H1 (cell line): Measurements from ENCODE around the gene TMTC2. TPM values are rescaled to one million over a fixed set of nuclear protein-coding genes. Genes with fewer than 3 reads are reported as not detected.
A peak's percentile ranks its signal among the peaks of the same experiment; 100 is the strongest.

Experiments used
- CTCF ChIA-PET: fragments of 300-600 bp; sonication (Branson Sonifier 250); formaldehyde crosslinking; loops from one replicate; lab custom pipeline; 2021; ENCODE audit not compliant: partially characterized antibody; lab: Charles Lee
- POLR2A ChIA-PET: fragments of 300-600 bp; sonication (Branson Sonifier 250); formaldehyde crosslinking; loops from one replicate; lab custom pipeline; 2021; ENCODE audit warnings: inconsistent platforms; ENCODE audit not compliant: partially characterized antibody; lab: Charles Lee
- DNase-seq, 2 experiments: peaks; one replicate each; pipeline versions ENCODE4 v3.0.0 to v3.0.0-alpha.2; 2010 to 2022; ENCODE audit warnings: low spot score in 2 of 2, low read depth in 1 of 2, mixed read lengths in 1 of 2
- FAIRE-seq: peaks from 2 replicates; lab custom pipeline; 2011; peaks lifted over from hg19 to GRCh38; lab: Jason Lieb, UNC
- H2AFZ ChIP-seq: 2 replicates; pipeline ENCODE4 v1.8.1; 2012; ENCODE audit warnings: low read length, inconsistent platforms
- H2AK5ac ChIP-seq: 2 replicates; pipeline ENCODE4 v1.6.1; 2013; ENCODE audit warnings: low read depth, low read length
- H2BK120ac ChIP-seq: replicated peaks from 2 replicates; pipeline ENCODE3; 2013; ENCODE audit warnings: low read depth, low read length, inconsistent platforms
- H2BK12ac ChIP-seq: 2 replicates; pipeline ENCODE4 v1.6.1; 2013; ENCODE audit warnings: low read depth, low read length
- H2BK15ac ChIP-seq: 2 replicates; pipeline ENCODE4 v1.6.1; 2013; ENCODE audit warnings: low read length
- H2BK20ac ChIP-seq: 2 replicates; pipeline ENCODE4 v1.6.1; 2013; ENCODE audit warnings: low read length
- H2BK5ac ChIP-seq: 2 replicates; pipeline ENCODE4 v1.6.1; 2013; ENCODE audit warnings: low read depth, low read length
- H3K14ac ChIP-seq: 2 replicates; pipeline ENCODE4 v1.6.1; 2013; ENCODE audit warnings: inconsistent platforms; ENCODE audit not compliant: insufficient read length
- H3K18ac ChIP-seq: 2 replicates; pipeline ENCODE4 v1.6.1; 2013; ENCODE audit warnings: low read length; ENCODE audit errors: extremely low read depth
- H3K23ac ChIP-seq: 2 replicates; pipeline ENCODE4 v1.6.1; 2013; ENCODE audit warnings: inconsistent platforms; ENCODE audit not compliant: insufficient read length
- H3K23me2 ChIP-seq: 2 replicates; pipeline ENCODE4 v1.6.1; 2013; ENCODE audit warnings: low read depth, low read length
- H3K27ac ChIP-seq: 2 replicates; pipeline ENCODE4 v1.6.1; 2011; ENCODE audit warnings: low read depth, low read length, inconsistent platforms
- H3K27me3 ChIP-seq, 4 experiments: replicated peaks in 1 of 4; 1 replicate in 1 of 4; 2 replicates in 3 of 4; pipeline versions ENCODE4 v1.6.1 to v1.8.1; 2011 to 2013; ENCODE audit warnings: low read length in 3 of 4, mild to moderate bottlenecking in 3 of 4, inconsistent platforms in 2 of 4, mixed read lengths in 2 of 4, moderate library complexity in 1 of 4; ENCODE audit not compliant: control insufficient read depth in 3 of 4, insufficient read depth in 3 of 4; ENCODE audit errors: extremely low read depth in 1 of 4
- H3K36me3 ChIP-seq, 4 experiments: 2 replicates each; pipeline versions ENCODE4 v1.6.1 to v1.8.1; 2011 to 2013; ENCODE audit warnings: mild to moderate bottlenecking in 4 of 4, low read length in 3 of 4, moderate library complexity in 2 of 4, control low read depth in 1 of 4, inconsistent platforms in 1 of 4; ENCODE audit not compliant: insufficient read depth in 4 of 4, control insufficient read depth in 2 of 4
- H3K4ac ChIP-seq: replicated peaks from 2 replicates; pipeline ENCODE3; 2013; ENCODE audit warnings: low read length, low read depth, mixed read lengths, inconsistent platforms; ENCODE audit not compliant: insufficient read length
- H3K4me1 ChIP-seq, 4 experiments: replicated peaks in 1 of 4; 1 replicate in 1 of 4; 2 replicates in 3 of 4; pipeline versions ENCODE4 v1.6.1 to v1.8.1; 2011 to 2013; ENCODE audit warnings: low read length in 3 of 4, inconsistent platforms in 2 of 4, mixed read lengths in 1 of 4; ENCODE audit not compliant: insufficient read depth in 4 of 4, control insufficient read depth in 3 of 4
- H3K4me2 ChIP-seq, 2 experiments: 2 replicates each; pipeline versions ENCODE4 v1.6.1 to v1.8.1; 2011 to 2013; ENCODE audit warnings: low read depth in 2 of 2, low read length in 2 of 2, control low read depth in 1 of 2, inconsistent platforms in 1 of 2, mild to moderate bottlenecking in 1 of 2; ENCODE audit not compliant: insufficient read depth in 1 of 2
- H3K4me3 ChIP-seq, 4 experiments: fragments of 200-600, 300-600 bp in 1 of 4; sonication (generic), shearing (Covaris generic), sonication (Bioruptor Twin) in 1 of 4; 2 replicates each; pipeline versions ENCODE4 v1.5.1 to v1.8.1; 2011 to 2016; ENCODE audit warnings: low read length in 4 of 4, low read depth in 3 of 4, control low read depth in 2 of 4, inconsistent platforms in 2 of 4, mild to moderate bottlenecking in 2 of 4, mixed read lengths in 1 of 4, moderate library complexity in 1 of 4; ENCODE audit not compliant: insufficient read depth in 2 of 4; ENCODE audit errors: extremely low read depth in 1 of 4
- H3K56ac ChIP-seq: replicated peaks from 2 replicates; pipeline ENCODE3; 2013; ENCODE audit warnings: low read depth, mild to moderate bottlenecking, mixed read lengths, low read length, inconsistent platforms; ENCODE audit not compliant: insufficient read length
- H3K79me1 ChIP-seq: 2 replicates; pipeline ENCODE4 v1.6.1; 2013; ENCODE audit warnings: low read depth, low read length, control low read depth
- H3K79me2 ChIP-seq, 2 experiments: 2 replicates each; pipeline versions ENCODE4 v1.6.1 to v1.8.1; 2012 to 2013; ENCODE audit warnings: low read length in 2 of 2, mild to moderate bottlenecking in 2 of 2, inconsistent platforms in 1 of 2; ENCODE audit not compliant: insufficient read depth in 2 of 2, control insufficient read depth in 1 of 2
- H3K9ac ChIP-seq, 4 experiments: replicated peaks in 1 of 4; 1 replicate in 1 of 4; 2 replicates in 3 of 4; pipeline versions ENCODE4 v1.6.1 to v1.8.1; 2011 to 2013; ENCODE audit warnings: low read depth in 3 of 4, low read length in 3 of 4, control low read depth in 2 of 4, mild to moderate bottlenecking in 2 of 4, moderate library complexity in 2 of 4, inconsistent platforms in 1 of 4; ENCODE audit errors: extremely low read depth in 1 of 4
- H3K9me3 ChIP-seq, 2 experiments: 2 replicates each; pipeline versions ENCODE4 v1.6.1 to v1.8.1; 2012 to 2013; ENCODE audit warnings: mild to moderate bottlenecking in 2 of 2, moderate library complexity in 2 of 2, control low read depth in 1 of 2, inconsistent platforms in 1 of 2, low read depth in 1 of 2, low read length in 1 of 2, mixed read lengths in 1 of 2; ENCODE audit not compliant: insufficient read depth in 2 of 2
- H4K20me1 ChIP-seq, 2 experiments: replicated peaks in 1 of 2; 2 replicates each; pipeline versions ENCODE3 to v1.8.1; 2011 to 2013; ENCODE audit warnings: inconsistent platforms in 2 of 2, low read length in 2 of 2, mild to moderate bottlenecking in 1 of 2; ENCODE audit not compliant: insufficient read depth in 2 of 2, control insufficient read depth in 1 of 2
- H4K5ac ChIP-seq: 2 replicates; pipeline ENCODE4 v1.6.1; 2013; ENCODE audit warnings: low read length, low read depth, mixed read lengths, inconsistent platforms; ENCODE audit not compliant: insufficient read length
- H4K8ac ChIP-seq: 2 replicates; pipeline ENCODE4 v1.8.0; 2013; ENCODE audit warnings: mild to moderate bottlenecking, moderate library complexity, low read length, inconsistent platforms; ENCODE audit not compliant: insufficient read depth; ENCODE audit errors: extremely low read depth
- H4K91ac ChIP-seq: replicated peaks from 2 replicates; pipeline ENCODE3; 2013; ENCODE audit warnings: low read length, mixed read lengths, inconsistent platforms; ENCODE audit not compliant: insufficient read length
- GABPA ChIP-seq: IDR thresholded peaks from 2 replicates; pipeline ENCODE4 v1.6.1; 2011; ENCODE audit warnings: mild to moderate bottlenecking, low read length, moderate library complexity, borderline replicate concordance; ENCODE audit not compliant: insufficient read depth
- GTF2F1 ChIP-seq: IDR thresholded peaks from 2 replicates; pipeline ENCODE4 v1.6.1; 2012; ENCODE audit warnings: low read depth, low read length, improper control_type of control experiment, borderline replicate concordance
- JUN ChIP-seq: IDR thresholded peaks from 2 replicates; pipeline ENCODE4 v1.6.1; 2011; ENCODE audit warnings: low read depth, mild to moderate bottlenecking, improper control_type of control experiment, low read length
- MAX ChIP-seq: IDR thresholded peaks from 2 replicates; pipeline ENCODE4 v1.6.1; 2012; ENCODE audit warnings: inconsistent platforms
- NRF1 ChIP-seq: IDR thresholded peaks from 2 replicates; pipeline ENCODE4 v1.6.1; 2011; ENCODE audit warnings: mild to moderate bottlenecking, low read depth, low read length, improper control_type of control experiment
- TAF7 ChIP-seq: optimal IDR thresholded peaks from 2 replicates; pipeline ENCODE3; 2011; ENCODE audit warnings: low read depth, mild to moderate bottlenecking, inconsistent platforms, low read length, moderate library complexity, borderline replicate concordance
- USF2 ChIP-seq: IDR thresholded peaks from 2 replicates; pipeline ENCODE4 v1.6.1; 2011; ENCODE audit warnings: low read length, improper control_type of control experiment
- WGBS, 2 experiments: shearing (Covaris generic) in 1 of 2; methylation state at CpG; one replicate each; pipeline versions ENCODE4 v1.1.6 to v1.1.7; 2013 to 2015; ENCODE audit warnings: low lambda C conversion rate in 2 of 2, mixed read lengths in 2 of 2, inconsistent platforms in 1 of 2, low coverage in 1 of 2, missing lambda C conversion rate in 1 of 2; ENCODE audit not compliant: insufficient replicate concordance in 2 of 2, insufficient coverage in 1 of 2, insufficient read length in 1 of 2; ENCODE audit errors: extremely low coverage in 1 of 2, missing lambda C conversion rate in 1 of 2; 5-methylcytosine and 5-hydroxymethylcytosine counted together
- polyA plus RNA-seq, 7 experiments: library from polyadenylated mRNA; depleted of rRNA in 3 of 7; stranded (reverse) in 5 of 7; unstranded in 2 of 7; fragments of >200 nt in 5 of 7; fragments of 200-250 nt in 2 of 7; gene quantifications; 1 replicate in 5 of 7; 2 replicates in 1 of 7; 4 replicates in 1 of 7; pipeline versions ENCODE4 v1.2.1 to v1.2.3, GENCODE V29; 2011 to 2013; ENCODE audit warnings: missing spikeins in 2 of 7, mixed read lengths in 2 of 7
- total RNA-seq: library from RNA; stranded (reverse); fragmentation: NEBNext Ultra II Directional; extraction: Animal tissue kit (Norgen Biotek cat#: 25700); gene quantifications from 2 replicates; pipeline ENCODE4 v1.2.1, GENCODE V29; 2021

Gene TMTC2
- total and polyA plus RNA-seq, 2 of the 8 experiments (the other 6 are each of a cell fraction or from before 2014, with no cell fraction given), result 2.3 to 3.9 TPM

- no peak overlapping the region for H4K8ac ChIP-seq
- H3K9ac ChIP-seq, result no peak overlapping the region
- no peak for FAIRE-seq
- no peaks in the 10 kb centered on the region for H3K27me3 ChIP-seq
- H3K23ac ChIP-seq, result no peak overlapping the region
- POLR2A ChIA-PET, result no interaction called here
- H3K56ac ChIP-seq, result no peak overlapping the region
- H3K4ac ChIP-seq, result no peak overlapping the region
- no peak overlapping the region for H3K27ac ChIP-seq
- H4K5ac ChIP-seq, result no peak overlapping the region
- no peaks in the 10 kb centered on the region for H3K9me3 ChIP-seq
- H2AFZ ChIP-seq, result no peak overlapping the region
- H3K4me3 ChIP-seq, result no peak overlapping the region
- H3K4me1 ChIP-seq, result peaks cover 0 to 7% (median 4%) of the 10 kb centered on the region in 4 experiments; a peak in 4 of 7 replicates
- H2BK15ac ChIP-seq, result no peak overlapping the region
- H2BK5ac ChIP-seq, result no peak overlapping the region
- 0 out of 2 replicates have a peak, but pooled peaks have one; percentile 42 for TF ChIP-seq USF2
- no peak for TF ChIP-seq GABPA
- TF ChIP-seq TAF7, result no peak
- TF ChIP-seq JUN, result no peak
- no peak for TF ChIP-seq GTF2F1
- TF ChIP-seq MAX, result peak; percentile 41; the same call in 1 of the 2 replicates
- no peak for TF ChIP-seq NRF1
- H3K14ac ChIP-seq, result no peak overlapping the region
- no peak overlapping the region for H3K18ac ChIP-seq
- H3K4me2 ChIP-seq, result no peak overlapping the region
- no peak overlapping the region for H2BK120ac ChIP-seq
- no peak overlapping the region for H2BK20ac ChIP-seq
- H3K36me3 ChIP-seq, result no peaks in the 10 kb centered on the region
- no peaks in the 10 kb centered on the region for H3K79me1 ChIP-seq
- CTCF ChIA-PET, result interaction anchor here (0.5 to 1.6 kb wide), 7 partner anchors 11 to 277 kb away, joined by 3 to 5 read pairs (median 3); no protein-coding TSS in a partner anchor
- no peaks in the 10 kb centered on the region for H4K20me1 ChIP-seq
- H2BK12ac ChIP-seq, result no peak overlapping the region
- H3K23me2 ChIP-seq, result no peaks in the 10 kb centered on the region
- 76% methylated on average over 8 of the region's 8 CpGs; no CpG with 5 or more reads in 1 of the 2 experiments for WGBS, 2 experiments
- H2AK5ac ChIP-seq, result no peak overlapping the region
- no peak for DNase-seq
- no peak overlapping the region for H4K91ac ChIP-seq
- H3K79me2 ChIP-seq, result no peaks in the 10 kb centered on the region
Observed at GRCh38 chr12:82793751-82794281, 107.1 kb downstream of the TMTC2 start.
